Stomach (tissue), 4 donors: Measurements from ENCODE around the gene CERS6.

Experiments used
- EP300 ChIP-seq: sonication (generic); formaldehyde crosslinking; IDR thresholded peaks from one replicate; pipeline ENCODE4 v1.6.1; 2017; ENCODE audit warnings: antibody characterized with exemption
- POLR2AphosphoS5 ChIP-seq, 3 donors: sonication (generic); formaldehyde crosslinking; IDR thresholded peaks; one replicate each; pipeline ENCODE4 v1.6.1; 2016; ENCODE audit warnings: antibody characterized with exemption in 3 of 3
- TF ChIP-seq, protein P1 (sequence below), 7 experiments: fragments of 450-650 bp in 4 of 7; fragments of 200-600 bp in 3 of 7; sonication (generic) in 3 of 7; IDR thresholded peaks; one replicate each; pipeline ENCODE4 v1.5.1; 2016 to 2019; ENCODE audit warnings: antibody characterized with exemption in 7 of 7, control low read depth in 2 of 7, mild to moderate bottlenecking in 1 of 7

DNA sequence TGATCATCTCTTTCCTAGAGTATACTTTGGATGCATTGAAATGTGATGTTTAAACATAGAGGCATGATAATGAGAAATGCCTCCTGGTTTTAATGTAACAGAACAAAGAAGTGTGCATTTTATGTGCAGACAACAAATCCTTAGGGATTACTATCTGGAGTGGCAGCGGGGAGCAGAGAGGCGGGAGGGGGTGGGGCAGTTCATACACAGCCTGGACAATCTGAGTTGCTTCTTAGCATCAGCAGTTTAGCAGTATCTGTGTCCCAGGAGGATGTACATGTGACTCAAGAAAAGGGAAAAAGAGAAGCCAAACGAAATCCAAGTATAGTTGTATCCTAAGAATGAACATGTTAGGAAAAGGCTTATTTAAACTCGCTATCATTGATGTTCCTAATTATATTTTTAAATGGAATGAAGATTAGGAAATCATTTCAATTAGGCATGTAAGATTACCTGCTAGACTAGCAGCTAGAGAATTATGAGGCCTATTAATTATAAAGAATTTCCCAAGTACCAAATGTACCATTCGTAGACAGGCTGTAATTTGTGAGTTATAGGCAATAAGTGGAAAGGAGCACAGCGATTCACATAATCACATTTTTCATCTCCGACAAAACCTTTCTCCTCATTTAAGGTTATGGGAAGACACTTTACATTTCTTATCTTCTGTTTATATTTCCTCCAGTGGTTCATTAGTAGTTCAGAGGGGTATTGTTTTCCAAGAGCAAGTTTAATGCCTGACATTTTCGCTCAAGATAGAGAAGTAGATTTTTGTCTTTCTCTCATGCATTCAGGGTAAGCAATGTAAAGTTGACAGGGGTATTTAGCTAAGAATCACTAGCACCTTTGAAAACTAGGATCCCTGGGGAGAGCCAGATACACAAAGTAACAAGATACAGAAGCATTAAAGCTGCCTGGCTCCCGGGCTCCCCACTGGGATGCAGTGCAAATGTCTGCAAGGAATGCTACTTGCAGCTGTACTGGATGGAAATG, 205.1 kb downstream of the CERS6 start:
- TF ChIP-seq, protein P1, sequence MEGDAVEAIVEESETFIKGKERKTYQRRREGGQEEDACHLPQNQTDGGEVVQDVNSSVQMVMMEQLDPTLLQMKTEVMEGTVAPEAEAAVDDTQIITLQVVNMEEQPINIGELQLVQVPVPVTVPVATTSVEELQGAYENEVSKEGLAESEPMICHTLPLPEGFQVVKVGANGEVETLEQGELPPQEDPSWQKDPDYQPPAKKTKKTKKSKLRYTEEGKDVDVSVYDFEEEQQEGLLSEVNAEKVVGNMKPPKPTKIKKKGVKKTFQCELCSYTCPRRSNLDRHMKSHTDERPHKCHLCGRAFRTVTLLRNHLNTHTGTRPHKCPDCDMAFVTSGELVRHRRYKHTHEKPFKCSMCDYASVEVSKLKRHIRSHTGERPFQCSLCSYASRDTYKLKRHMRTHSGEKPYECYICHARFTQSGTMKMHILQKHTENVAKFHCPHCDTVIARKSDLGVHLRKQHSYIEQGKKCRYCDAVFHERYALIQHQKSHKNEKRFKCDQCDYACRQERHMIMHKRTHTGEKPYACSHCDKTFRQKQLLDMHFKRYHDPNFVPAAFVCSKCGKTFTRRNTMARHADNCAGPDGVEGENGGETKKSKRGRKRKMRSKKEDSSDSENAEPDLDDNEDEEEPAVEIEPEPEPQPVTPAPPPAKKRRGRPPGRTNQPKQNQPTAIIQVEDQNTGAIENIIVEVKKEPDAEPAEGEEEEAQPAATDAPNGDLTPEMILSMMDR (IDR thresholded peaks at IDR 0.05): no peak
- TF ChIP-seq POLR2AphosphoS5 (IDR thresholded peaks at IDR 0.05) (no peak), EP300 (no peak)
